C1 segment of cervical spinal cord (tissue), 14 donors: Measurements from ENCODE around the gene FDXR.

Experiments
- DNase-seq, 14 donors: peaks; one replicate each; lab custom pipeline; 2025; lab: John Stamatoyannopoulos, UW

The FDXR gene

DNA sequence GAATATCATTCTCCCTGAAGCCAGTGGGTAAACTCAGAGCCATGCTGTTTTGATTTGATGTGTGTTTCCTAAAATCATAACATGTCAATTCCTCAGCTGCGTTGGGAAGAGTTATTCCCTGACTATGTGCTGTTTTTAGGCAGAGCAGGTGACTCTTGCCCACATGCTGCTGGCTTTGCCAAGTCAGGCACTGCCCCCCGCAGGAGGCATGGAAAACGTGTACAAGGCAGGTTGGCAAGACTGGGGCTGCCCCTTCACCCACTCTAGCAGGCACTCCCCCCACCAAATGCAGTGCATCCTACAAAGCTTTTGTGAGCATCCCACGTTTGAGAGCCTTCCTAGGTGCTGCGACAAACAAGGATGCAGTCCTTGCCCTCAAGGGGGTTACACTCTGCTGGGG is 58.3 kb downstream of the FDXR start:
- peak in 1 of 14 donors; percentile 15 for DNase-seq
